Heart left ventricle (tissue), 13 donors: ENCODE results near the gene POLR2L.

Source experiments
- CTCF ChIP-seq, 12 donors: fragments of 200-600 bp; sonication (generic) in 4 of 12; IDR thresholded peaks; one replicate each; pipeline versions ENCODE4 v1.5.0 to v1.8.0; 2018 to 2022; ENCODE audit warnings: antibody characterized with exemption in 12 of 12, mild to moderate bottlenecking in 5 of 12
- POLR2A ChIP-seq, 2 donors: fragments of 450-650 bp; IDR thresholded peaks; one replicate each; pipeline ENCODE4 v1.6.1; 2017; ENCODE audit warnings: antibody characterized with exemption in 2 of 2, mild to moderate bottlenecking in 2 of 2, moderate library complexity in 2 of 2
- donor health status: ischemic (EF 13 %, LVEDD 7.1; RV severe dilation, severe dysfunction).
- donor health status: DM: no; HTN: yes; CAD: no.
- donor health status: DM: no; HTN: no; CAD: no.
- donor health status: ischemic (EF 25% LVEDD 6.9; RV normal size, moderate dysfunction).
- donor health status: ischemic (EF 25% LVEDD 5.7; RV mildly dilated, moderate dysfunction).
- donor health status: ischemic (EF 35%, LVEDD 5.7; RV mildly dilated, moderate dysfunction).
- donor health status: nonischemic (EF 11% LVEDD 7.7; RV severe dilation, severe dysfunction).
- donor health status: DM: yes; HTN: yes; CAD: no.
- donor health status: PGD.
- donor health status: ischemic (EF 29% LVEDD 5.4; RV normal size, mild dysfunction).
- donor health status: nonischemic (EF 23%, LVEDD 6.1; RV moderate dilation, normal function).

DNA sequence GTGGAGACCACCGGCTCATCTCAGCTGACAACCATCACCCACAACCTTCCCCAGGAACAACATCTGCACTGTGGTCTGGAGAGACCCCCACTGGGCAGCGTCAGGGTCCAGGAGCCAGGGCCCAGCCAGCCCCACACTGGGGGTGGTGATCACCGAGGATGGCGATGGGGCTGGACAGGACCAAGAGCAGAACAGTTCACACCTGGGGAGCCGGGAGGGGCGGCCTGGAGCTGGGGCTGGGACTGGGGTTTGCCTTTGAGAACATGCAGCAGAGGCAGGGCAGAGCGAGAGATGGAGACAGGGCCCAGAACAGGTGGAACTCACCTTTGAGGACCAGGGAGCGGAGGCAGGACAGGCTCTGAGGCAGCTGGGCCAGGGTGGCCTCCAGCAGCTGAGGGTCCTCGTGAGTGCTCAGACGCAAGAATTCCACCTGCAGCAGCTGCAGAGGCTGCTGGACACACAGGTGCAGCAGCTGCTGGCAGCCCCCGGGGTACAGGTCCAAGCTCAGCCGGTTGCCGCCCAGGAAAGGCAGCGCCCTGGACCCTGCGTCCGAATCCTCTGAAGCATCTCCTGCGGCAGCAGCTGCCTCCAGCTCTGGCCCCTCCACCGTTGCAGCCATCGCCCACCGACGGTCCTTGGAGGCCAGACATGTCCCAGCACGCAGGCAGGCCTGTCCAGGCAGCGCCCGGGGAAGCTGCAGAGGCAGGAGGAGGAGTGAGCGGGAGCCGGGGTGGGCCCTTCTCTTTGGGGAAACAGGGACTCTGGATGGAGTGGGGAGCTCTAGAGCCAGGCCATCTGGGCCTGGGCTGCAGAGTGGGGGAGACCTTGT is 38.3 kb downstream of the POLR2L start:
- no peak for TF ChIP-seq CTCF (IDR thresholded peaks at IDR 0.05)
- TF ChIP-seq POLR2A (IDR thresholded peaks at IDR 0.05), result no peak
